ENCODE data around the gene GALNT2.

- TF ChIP-seq GLIS3 (CRISPR knock-in tag; IDR thresholded peaks at IDR 0.05) = no peak
- no peak for TF ChIP-seq ISL1 (CRISPR knock-in tag; IDR thresholded peaks at IDR 0.05)
- no peak for TF ChIP-seq RARB (CRISPR knock-in tag; IDR thresholded peaks at IDR 0.05)
- no peak for TF ChIP-seq PPARA (CRISPR knock-in tag; IDR thresholded peaks at IDR 0.05; ENCODE audit: borderline replicate concordance)
These were observed 68.7 kb downstream of the GALNT2 start for GRCh38 chr1:230135726-230136125.
